Activated T-cell treated with anti-CD3 and anti-CD28 coated beads, Interleukin-2, amount 50 U/mL, for 24 hours (primary cell): Measurements from ENCODE around the gene TGFBRAP1.
"Not testable (repeated sequence)": the region's sequence is repeated elsewhere in the genome, so short reads cannot be mapped to it uniquely, and the experiment has no call there.

Experiments
- DNase-seq: peaks from one replicate; pipeline ENCODE4 v3.0.0-alpha.2; 2020
- H3K27ac Mint-ChIP-seq: 2 replicates; pipeline ENCODE4 v1.8.0; 2020; ENCODE audit warnings: mild to moderate bottlenecking, mixed read lengths
- H3K27me3 Mint-ChIP-seq: 2 replicates; pipeline ENCODE4 v1.8.0; 2020; ENCODE audit warnings: mixed read lengths
- H3K36me3 Mint-ChIP-seq: 2 replicates; pipeline ENCODE4 v1.8.0; 2020; ENCODE audit warnings: low read depth, mixed read lengths
- H3K4me1 Mint-ChIP-seq: 2 replicates; pipeline ENCODE4 v1.8.0; 2020; ENCODE audit warnings: low read depth, mixed read lengths
- H3K4me3 Mint-ChIP-seq: 2 replicates; pipeline ENCODE4 v1.8.0; 2020; ENCODE audit warnings: mild to moderate bottlenecking, moderate library complexity, mixed read lengths
- H3K9me3 Mint-ChIP-seq: 2 replicates; pipeline ENCODE4 v1.8.0; 2020; ENCODE audit warnings: mixed read lengths

The TGFBRAP1 gene

GRCh38 chr2:105255979-105256378 lies 73.6 kb downstream of the TGFBRAP1 start:
- H3K36me3 Mint-ChIP-seq, result no peaks in the 10 kb centered on the region
- H3K4me3 Mint-ChIP-seq, result no peak overlapping the region
- no peak for DNase-seq
- no peaks in the 10 kb centered on the region for H3K27me3 Mint-ChIP-seq
- H3K4me1 Mint-ChIP-seq, result no peaks in the 10 kb centered on the region
- H3K9me3 Mint-ChIP-seq, result no peaks in the 10 kb centered on the region
- H3K27ac Mint-ChIP-seq, result no peak overlapping the region

GRCh38 chr2:105254531-105255210 lies 74.9 kb downstream of the TGFBRAP1 start:
- no peaks in the 10 kb centered on the region for H3K27me3 Mint-ChIP-seq
- H3K4me1 Mint-ChIP-seq, result no peaks in the 10 kb centered on the region
- no peaks in the 10 kb centered on the region for H3K36me3 Mint-ChIP-seq
- H3K9me3 Mint-ChIP-seq, result no peaks in the 10 kb centered on the region
- no peak for DNase-seq
- no peak overlapping the region for H3K27ac Mint-ChIP-seq
- no peak overlapping the region for H3K4me3 Mint-ChIP-seq

- no peak overlapping the region for H3K27ac Mint-ChIP-seq
- H3K36me3 Mint-ChIP-seq, result no peaks in the 10 kb centered on the region
- H3K27me3 Mint-ChIP-seq, result no peaks in the 10 kb centered on the region
- DNase-seq, result no peak
- no peaks in the 10 kb centered on the region for H3K9me3 Mint-ChIP-seq
- no peak overlapping the region for H3K4me3 Mint-ChIP-seq
- no peaks in the 10 kb centered on the region for H3K4me1 Mint-ChIP-seq
Observed at GRCh38 chr2:105252271-105252670, 77.3 kb downstream of the TGFBRAP1 start.

GRCh38 chr2:105251016-105251648 lies 78.4 kb downstream of the TGFBRAP1 start:
- not testable (repeated sequence) for H3K4me3 Mint-ChIP-seq, H3K27me3 Mint-ChIP-seq, DNase-seq, H3K4me1 Mint-ChIP-seq, H3K9me3 Mint-ChIP-seq, H3K36me3 Mint-ChIP-seq, H3K27ac Mint-ChIP-seq

- no peaks in the 10 kb centered on the region for H3K27me3 Mint-ChIP-seq
- H3K36me3 Mint-ChIP-seq, result no peaks in the 10 kb centered on the region
Observed at GRCh38 chr2:105249891-105250290, 79.6 kb downstream of the TGFBRAP1 start.

GRCh38 chr2:105249181-105249580 lies 80.4 kb downstream of the TGFBRAP1 start:
- H3K4me3 Mint-ChIP-seq, result no peak overlapping the region
- no peaks in the 10 kb centered on the region for H3K27me3 Mint-ChIP-seq
- H3K9me3 Mint-ChIP-seq, result no peaks in the 10 kb centered on the region
- no peak overlapping the region for H3K27ac Mint-ChIP-seq
- no peaks in the 10 kb centered on the region for H3K36me3 Mint-ChIP-seq
- no peaks in the 10 kb centered on the region for H3K4me1 Mint-ChIP-seq
- DNase-seq, result no peak

More at GRCh38 chr2:105249891-105250290, 79.6 kb downstream of the TGFBRAP1 start:
- Mint-ChIP-seq H3K4me3 (no peak overlapping the region), H3K4me1 (no peaks in the 10 kb centered on the region), H3K9me3 (no peaks in the 10 kb centered on the region), H3K27ac (no peak overlapping the region)
- no peak for DNase-seq

GRCh38 chr2:105248316-105249070 lies 81.0 kb downstream of the TGFBRAP1 start:
- Mint-ChIP-seq H3K36me3 (no peaks in the 10 kb centered on the region), H3K4me3 (no peak overlapping the region), H3K27ac (no peak overlapping the region), H3K4me1 (no peaks in the 10 kb centered on the region), H3K27me3 (no peaks in the 10 kb centered on the region), H3K9me3 (no peaks in the 10 kb centered on the region)
- DNase-seq, result no peak

GRCh38 chr2:105244451-105244850 lies 85.1 kb downstream of the TGFBRAP1 start:
- H3K27ac Mint-ChIP-seq, result no peak overlapping the region
- DNase-seq, result no peak
- H3K4me1 Mint-ChIP-seq, result no peaks in the 10 kb centered on the region
- H3K27me3 Mint-ChIP-seq, result peaks cover 4% of the 10 kb centered on the region
- no peaks in the 10 kb centered on the region for H3K36me3 Mint-ChIP-seq
- H3K4me3 Mint-ChIP-seq, result no peak overlapping the region
- H3K9me3 Mint-ChIP-seq, result no peaks in the 10 kb centered on the region

GRCh38 chr2:105243961-105244360 lies 85.6 kb downstream of the TGFBRAP1 start:
- DNase-seq, result no peak
- Mint-ChIP-seq H3K27ac (no peak overlapping the region), H3K36me3 (no peaks in the 10 kb centered on the region), H3K9me3 (no peaks in the 10 kb centered on the region), H3K4me3 (no peak overlapping the region), H3K4me1 (peaks cover 1% of the 10 kb centered on the region), H3K27me3 (peaks cover 9% of the 10 kb centered on the region)

GRCh38 chr2:105242286-105242993 lies 87.1 kb downstream of the TGFBRAP1 start:
- DNase-seq, result no peak
- no peak overlapping the region for H3K27ac Mint-ChIP-seq
- peaks cover 6% of the 10 kb centered on the region for H3K4me1 Mint-ChIP-seq
- no peaks in the 10 kb centered on the region for H3K36me3 Mint-ChIP-seq
- no peaks in the 10 kb centered on the region for H3K9me3 Mint-ChIP-seq
- peaks cover 13% of the 10 kb centered on the region for H3K27me3 Mint-ChIP-seq
- no peak overlapping the region for H3K4me3 Mint-ChIP-seq

- Mint-ChIP-seq H3K9me3 (no peaks in the 10 kb centered on the region), H3K4me3 (no peak within 1 kb of the TSS), H3K27ac (no peak within 1 kb of the TSS), H3K27me3 (peaks cover 21% of the 10 kb centered on the region), H3K36me3 (no peaks in the 10 kb centered on the region), H3K4me1 (peaks cover 15% of the 10 kb centered on the region)
- no peak for DNase-seq
Observed at GRCh38 chr2:105241443-105241842, 88.1 kb downstream of the TGFBRAP1 start, which contains the start of gene GPR45. GPR45 (plus strand) TSS chr2:105241743; CDS start chr2:105241859, 116 bp downstream.

GRCh38 chr2:105239924-105240323 lies 89.6 kb downstream of the TGFBRAP1 start:
- H3K36me3 Mint-ChIP-seq, result no peaks in the 10 kb centered on the region
- DNase-seq, result no peak
- peaks cover 23% of the 10 kb centered on the region for H3K4me1 Mint-ChIP-seq
- no peaks in the 10 kb centered on the region for H3K9me3 Mint-ChIP-seq
- no peak overlapping the region for H3K27ac Mint-ChIP-seq
- no peak overlapping the region for H3K4me3 Mint-ChIP-seq
- H3K27me3 Mint-ChIP-seq, result peaks cover 28% of the 10 kb centered on the region

- Mint-ChIP-seq H3K36me3 (no peaks in the 10 kb centered on the region), H3K27me3 (peaks cover 28% of the 10 kb centered on the region), H3K9me3 (no peaks in the 10 kb centered on the region), H3K4me1 (peaks cover 23% of the 10 kb centered on the region), H3K27ac (no peak overlapping the region), H3K4me3 (no peak overlapping the region)
- no peak for DNase-seq
Observed at GRCh38 chr2:105238664-105239240, 90.8 kb downstream of the TGFBRAP1 start.

GRCh38 chr2:105237045-105237765 lies 92.3 kb downstream of the TGFBRAP1 start:
- peaks cover 24% of the 10 kb centered on the region for H3K27me3 Mint-ChIP-seq
- peak; percentile 54 for DNase-seq
- H3K36me3 Mint-ChIP-seq, result no peaks in the 10 kb centered on the region
- no peak overlapping the region for H3K4me3 Mint-ChIP-seq
- no peaks in the 10 kb centered on the region for H3K9me3 Mint-ChIP-seq
- peaks cover 23% of the 10 kb centered on the region for H3K4me1 Mint-ChIP-seq
- H3K27ac Mint-ChIP-seq, result no peak overlapping the region
